Measurements from ENCODE around the gene CNTN4.

The CNTN4 gene

DNA sequence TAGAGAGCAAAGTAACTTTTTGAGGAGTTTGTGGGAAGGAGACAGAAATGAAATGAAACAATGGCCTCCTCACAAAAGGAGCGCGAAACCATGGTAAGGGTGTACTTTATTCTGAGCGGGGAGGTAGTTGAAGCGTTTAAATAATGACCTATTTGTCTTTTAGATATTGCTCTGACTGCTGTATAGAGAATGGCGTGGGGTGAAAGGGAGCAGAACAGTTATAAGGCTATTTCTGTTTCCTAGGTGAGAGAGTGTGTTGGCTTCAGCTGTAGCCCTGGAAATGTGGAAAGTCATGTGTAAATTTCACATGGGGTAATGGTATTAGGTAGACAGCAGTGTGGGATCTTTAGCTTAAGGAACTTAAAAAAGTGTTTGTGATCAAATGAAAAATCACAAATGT is 54.9 kb downstream of the CNTN4 start:
- no peak for DNase-seq

DNA sequence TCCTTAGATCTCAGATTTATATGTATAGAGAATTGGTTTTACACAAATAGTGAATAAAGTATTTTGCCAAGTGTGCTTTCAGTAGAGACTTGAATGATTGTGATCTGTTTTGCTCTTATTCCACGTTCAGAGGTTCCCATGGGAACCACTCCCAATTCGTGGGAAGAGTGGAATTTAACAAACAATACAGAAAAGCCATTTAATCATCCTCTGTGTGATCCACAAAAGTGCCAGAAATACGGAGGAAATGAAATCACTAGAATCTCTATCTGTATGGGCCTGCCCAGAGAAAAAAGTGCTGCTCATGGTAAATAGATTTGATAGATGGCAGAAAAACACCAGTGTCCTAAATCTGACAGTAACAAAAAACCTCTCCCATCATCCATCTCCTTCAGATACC is 56.0 kb downstream of the CNTN4 start:
- DNase-seq, result no peak

DNA sequence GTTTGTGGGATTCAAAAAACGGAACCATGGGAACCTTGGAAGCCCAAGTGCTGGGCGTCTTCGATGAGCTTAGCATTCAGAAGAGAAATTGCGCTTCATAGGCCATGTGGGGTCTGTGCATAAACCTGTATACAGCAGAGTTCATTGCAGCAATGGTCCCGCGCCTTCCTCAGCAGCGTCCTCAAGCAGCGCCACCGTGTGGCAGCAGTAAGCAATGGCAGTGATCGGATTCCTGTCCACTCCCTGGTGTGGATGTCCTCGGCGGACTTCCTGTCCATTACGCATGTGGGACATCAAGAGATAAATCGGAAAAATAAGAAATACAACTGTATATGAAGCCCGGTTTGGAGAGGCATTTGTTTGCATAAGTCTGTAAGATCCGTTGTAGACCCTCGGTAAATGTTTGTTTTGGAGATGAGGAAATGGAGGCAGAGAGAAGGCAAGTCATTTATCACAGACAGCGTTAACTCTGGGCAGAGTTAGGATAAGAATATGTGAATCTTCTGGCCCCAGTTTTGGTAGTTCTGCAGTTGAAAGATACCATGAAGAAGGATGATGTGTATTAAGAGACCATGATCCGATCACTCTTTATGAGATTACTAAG is 57.7 kb downstream of the CNTN4 start:
- DNase-seq, result no peak

DNA sequence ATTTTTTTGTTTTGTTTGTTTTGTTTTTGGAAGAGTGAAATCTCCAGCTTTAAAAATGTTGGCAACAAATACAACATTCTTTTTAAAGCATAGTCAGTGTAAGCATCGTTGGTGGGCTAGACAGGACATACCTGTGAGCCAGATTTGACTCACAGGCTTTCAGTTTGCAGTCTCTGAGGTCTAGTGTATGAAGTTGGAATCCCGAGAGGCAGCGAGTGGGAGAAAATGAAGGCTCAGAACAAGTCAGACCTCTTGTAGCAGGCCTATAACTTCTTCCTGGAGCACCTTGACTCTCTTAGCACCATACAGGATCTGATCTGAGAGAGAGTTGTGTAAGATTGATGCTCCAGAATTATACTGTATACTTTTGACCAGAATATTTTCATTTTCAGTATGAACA is 60.2 kb downstream of the CNTN4 start:
- DNase-seq, result no peak

DNA sequence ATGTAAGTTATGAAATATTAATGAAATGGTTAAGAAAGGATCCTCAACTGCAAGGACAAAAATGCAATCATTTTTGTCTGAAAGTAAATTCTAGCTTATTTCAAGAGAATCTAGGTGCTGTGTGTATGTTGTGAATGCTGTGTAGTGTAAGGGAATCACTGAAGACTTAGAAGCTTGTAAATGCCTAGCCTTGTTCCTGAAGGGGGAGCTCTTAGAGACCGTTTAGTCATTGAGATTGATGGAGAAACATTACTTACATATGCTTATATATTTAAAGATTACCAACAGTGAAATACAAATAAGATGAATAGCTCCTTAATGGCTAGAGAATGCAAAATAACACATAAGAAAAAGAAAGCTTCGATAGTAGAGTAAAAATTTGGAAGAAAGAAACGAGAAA is 67.9 kb downstream of the CNTN4 start:
- no peak for DNase-seq

DNA sequence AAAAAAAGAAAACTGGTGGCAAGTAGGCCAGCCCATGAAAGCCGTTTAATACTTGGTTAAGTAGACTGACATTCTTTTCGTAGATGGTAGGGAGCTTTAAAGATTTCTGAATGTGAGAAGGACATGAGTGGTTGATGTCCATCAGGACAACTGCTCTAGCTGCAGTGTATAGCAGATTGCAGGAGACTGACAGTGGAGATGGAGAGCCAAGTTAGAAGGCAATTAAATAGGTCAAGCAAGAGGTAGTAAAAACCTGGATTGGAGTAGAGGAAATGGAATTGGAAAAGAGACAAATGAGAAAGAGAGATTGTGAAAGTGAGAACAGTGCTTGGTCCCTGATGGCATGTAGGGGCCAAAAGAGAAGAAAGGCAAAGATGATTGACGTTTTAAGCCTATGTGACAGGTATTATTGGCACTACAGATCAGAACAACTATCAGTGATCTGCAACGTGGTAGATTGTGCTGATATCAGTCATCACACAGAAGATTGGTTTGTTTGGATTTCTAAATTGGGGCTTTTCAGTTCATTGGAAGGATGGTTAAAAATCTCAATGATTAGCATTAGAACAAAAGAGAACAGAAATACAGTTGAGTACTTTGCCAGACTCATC is 74.0 kb downstream of the CNTN4 start:
- DNase-seq, result no peak

DNA sequence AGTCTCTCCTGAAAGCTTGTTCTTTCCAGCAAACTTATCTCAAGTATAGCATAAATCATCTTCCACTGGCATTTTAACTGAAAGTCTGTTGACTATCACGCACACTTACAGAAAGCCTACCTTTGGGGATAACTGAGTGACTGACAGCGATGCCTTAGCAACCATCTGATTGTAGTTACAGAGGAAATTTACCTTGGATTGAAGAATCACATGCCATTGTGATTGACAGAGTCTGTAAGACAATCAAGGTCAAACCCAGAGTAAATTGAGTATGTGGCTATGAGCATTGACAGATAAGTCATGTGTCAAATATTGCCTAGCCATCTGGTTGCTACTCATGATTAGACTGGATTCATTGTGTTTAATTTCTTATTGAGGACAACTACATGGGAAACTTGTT is 82.0 kb downstream of the CNTN4 start:
- no peak for DNase-seq

DNA sequence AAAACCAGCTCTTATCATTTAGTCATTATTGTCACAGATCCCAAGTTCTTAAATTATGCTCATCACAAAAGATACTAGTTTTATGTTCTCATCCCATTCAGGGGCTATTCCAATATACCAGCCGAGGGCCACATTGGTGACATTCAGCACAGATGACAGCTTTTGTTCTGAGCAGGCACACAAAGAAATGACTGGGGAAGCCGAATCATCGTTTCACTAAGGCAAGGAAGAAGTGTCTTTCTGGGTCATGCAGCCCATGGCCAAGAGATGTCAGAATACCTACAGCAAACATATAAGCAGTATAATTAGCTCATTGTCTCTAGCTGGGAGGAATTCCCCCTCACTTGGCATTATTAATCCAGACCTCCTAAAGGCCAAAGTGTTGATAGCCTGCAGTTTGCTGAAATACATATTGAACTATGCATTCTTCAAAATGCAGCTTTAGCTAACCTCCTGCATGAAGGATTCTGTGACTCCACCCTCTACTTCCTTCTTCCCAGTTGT is 100.2 kb downstream of the CNTN4 start:
- no peak for DNase-seq

DNA sequence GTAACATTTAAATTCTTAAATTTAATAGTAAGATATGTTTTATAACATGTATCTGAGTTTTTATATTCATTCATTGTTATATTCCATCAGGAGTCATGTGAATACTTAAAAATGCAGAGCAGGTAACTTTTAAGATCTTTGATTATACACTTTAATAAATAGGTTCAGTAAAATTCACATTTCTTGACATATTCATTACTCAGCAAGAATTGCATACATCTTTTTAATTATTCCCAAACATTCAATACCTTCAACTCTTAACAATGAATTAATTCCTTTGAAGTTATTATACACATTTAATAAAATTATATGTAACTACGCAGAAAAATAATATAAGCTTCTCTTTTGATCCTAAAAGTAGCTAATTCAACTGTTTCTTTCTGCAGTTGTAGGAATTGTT is 105.4 kb downstream of the CNTN4 start:
- DNase-seq, result no peak

DNA sequence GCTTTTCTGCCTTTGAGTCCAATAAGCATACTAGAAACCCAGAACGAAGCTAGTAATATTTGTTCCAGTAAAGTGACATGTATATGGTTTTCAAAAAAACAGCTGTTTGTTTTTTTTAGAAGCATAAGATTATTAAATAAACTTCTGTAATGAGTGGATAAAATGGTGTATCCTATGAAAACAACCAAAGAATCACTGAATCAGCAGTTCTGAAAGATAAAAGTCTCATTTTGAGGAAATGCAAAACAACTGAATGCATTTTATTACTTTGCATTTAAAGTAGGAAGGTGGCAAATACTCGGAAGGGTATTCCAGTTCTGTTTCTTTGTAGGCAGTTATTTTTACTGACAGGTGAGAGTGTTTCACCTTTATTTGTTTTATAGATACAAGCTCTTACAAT is 107.0 kb downstream of the CNTN4 start:
- DNase-seq, result no peak

DNA sequence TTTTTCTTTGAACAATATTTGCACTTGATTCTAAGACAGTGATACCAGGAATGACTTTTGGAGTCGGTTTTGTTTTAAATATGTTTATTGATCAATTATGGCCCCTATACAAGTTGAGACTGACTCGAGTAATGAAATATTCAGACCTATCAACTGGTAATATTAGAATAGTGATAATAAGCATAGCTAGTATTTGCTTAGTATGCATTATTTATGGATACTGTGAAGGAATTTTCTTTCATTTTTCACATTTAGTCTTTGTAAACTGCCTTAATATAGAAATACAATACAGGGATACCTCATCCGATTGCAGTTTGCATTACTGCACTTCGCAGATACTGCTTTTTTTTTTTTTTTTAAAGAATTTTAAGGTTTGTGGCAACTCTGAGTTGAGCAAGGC is 107.9 kb downstream of the CNTN4 start:
- DNase-seq, result no peak

DNA sequence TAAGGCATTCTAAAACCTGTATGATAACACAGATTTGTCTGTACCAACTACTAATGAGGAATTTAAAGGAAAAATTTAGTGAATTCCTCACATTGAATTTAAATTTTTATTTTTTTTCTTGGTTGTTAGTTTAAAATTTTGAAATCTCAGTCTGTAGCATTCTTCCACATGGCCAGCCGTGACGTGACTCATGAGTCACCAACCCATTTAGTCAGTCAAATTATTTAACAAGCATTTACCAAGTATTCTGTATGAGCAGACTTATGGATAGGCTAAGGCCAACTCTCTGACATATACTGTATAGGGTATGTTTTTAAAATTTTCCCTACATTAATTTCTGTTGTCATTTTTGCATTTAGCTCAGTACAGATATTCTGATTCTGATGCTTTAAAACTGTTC is 112.9 kb downstream of the CNTN4 start:
- DNase-seq, result no peak

DNA sequence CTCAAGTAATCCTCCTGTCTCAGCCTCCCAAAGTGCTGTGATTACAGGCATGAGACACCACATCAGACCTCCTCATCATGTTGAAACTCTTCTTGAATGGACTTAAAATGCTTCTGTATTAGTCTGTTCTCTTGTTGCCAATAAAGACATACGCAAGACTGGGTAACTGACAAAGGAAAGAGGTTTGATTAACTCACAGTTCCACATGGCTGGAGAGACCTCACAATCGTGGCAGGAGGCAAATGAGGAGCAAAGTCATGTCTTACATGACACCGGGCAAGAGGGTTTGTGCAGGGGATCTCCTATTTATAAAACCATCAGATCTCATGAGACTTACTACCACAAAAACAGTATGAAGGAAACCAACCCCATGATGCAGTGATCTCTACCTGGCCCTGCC is 113.5 kb downstream of the CNTN4 start:
- DNase-seq, result no peak

DNA sequence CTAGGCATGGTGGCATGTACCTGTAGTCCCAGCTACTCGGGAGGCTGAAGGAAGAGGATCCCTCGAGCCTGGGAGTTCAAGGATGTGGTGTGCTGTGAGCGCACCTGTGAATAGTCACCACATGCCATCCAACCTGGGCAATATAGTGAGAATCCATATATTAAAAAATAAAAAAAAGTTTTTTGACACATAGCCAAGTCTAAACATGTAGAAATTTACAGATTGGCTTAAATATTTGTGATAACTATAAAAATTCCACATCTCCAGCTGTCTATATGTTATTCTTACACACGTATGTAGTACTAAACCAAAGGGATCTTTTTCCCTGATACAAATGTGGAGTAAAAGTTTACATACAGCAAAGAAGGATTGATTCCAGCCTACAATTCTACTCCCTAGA is 119.7 kb downstream of the CNTN4 start:
- DNase-seq, result no peak

DNA sequence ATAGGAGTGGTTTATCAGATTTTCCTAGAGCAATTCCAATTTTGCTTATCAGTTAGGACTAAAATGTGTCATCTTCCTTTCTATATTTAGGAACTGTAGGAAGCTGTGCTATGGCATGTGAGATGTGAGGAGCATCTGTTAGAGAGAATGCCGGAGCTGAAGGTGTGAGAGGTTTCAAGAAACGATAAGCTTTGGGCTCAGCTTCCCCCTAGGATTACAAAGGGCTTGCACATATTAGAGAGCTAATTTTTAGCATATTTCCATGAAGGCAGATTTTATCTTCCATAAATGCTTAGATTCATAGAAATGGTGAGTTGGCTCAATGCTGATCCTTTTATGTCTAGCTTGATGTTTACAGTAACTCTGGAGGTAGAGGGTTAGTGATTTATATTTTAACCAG is 120.2 kb downstream of the CNTN4 start:
- DNase-seq, result no peak

DNA sequence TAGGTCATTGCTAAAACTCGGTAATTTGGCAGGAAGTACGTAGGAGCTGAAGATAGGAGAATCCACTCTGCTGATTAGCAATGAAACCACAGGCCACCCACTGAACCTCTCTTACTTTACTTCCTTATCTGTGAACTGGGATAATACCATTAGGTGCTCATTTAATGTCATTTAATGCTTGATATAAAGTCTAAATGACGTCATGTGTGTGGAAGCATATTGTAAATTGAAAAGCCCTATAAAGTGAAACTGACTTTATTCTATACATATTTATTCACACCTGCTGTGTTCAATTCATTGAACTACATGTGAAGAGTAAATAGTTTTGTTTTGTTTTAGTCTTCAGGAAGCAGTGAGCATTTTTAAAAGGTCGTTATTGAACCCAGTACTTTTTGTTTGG is 137.5 kb downstream of the CNTN4 start:
- no peak for DNase-seq

DNA sequence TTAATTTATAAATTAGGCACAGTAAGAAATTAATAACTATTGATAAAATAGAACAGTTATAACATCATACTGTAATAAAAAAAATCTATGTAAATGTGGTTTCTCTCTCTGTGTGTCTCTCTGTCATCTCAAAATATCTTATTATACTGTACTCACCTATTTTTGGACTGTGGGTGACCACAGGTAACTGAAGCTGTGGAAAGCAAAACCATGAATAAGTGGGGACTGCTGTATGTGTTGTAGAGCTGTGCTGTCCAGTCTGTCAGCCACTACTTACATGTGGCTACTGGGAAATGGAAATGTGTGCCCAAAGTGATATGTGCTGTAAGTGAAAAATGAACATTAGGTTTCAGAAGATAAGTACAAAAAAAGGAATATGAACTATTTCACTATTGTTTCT is 145.5 kb downstream of the CNTN4 start:
- no peak for DNase-seq

DNA sequence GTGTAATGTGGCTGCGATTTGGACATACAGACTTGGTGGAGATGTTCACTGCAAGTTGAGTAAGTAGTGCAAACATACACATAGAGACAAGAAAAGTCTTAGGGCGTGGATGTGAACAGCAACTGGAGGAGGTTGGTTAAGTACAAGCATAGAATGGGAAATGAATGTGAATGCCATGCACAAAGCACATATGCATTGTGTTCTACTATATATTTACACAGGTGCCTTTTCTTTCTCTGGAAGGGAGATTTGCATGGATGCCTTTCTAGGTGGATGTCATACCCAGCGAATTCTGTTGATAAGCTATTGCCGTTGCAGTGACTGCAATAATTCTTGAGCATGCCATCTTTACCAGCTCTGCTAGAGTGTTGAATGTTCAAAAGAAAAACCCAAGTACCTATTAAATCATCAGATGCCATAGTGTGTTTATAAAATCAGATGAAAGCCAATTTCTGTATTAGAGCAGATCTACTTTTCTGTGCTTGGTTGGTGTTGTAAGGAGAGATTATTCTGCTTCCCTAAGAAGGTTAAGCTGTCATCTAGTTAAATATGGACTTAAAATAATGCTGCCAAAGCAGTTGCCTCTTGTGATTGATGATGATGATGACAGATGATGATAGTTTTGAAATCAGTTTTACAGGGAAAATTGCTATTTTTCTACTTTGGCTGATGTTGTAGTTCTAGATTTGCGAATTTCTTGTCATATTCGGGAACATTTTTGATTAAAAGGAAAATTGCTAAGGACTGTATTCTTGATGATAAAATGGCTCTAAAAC is 148.4 kb downstream of the CNTN4 start:
- DNase-seq, result no peak

DNA sequence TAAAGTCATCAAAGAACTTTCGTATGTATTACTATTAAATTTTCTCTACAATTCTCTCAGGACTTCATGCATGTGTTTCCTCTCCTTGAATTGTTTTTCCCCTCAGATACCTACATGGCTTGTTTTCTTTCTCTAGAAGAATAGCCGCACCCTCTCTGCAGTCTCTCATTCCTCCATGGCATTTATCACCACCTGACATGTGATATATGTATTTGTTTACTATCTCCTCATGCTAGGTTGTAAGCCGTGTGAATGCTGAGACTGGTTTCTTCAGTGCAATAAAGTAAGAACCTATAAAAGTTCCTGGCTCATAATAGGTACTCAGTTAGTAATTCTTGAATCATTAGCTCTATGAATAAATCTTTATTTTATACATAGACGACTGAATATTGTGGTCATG is 149.2 kb downstream of the CNTN4 start:
- DNase-seq, result no peak

DNA sequence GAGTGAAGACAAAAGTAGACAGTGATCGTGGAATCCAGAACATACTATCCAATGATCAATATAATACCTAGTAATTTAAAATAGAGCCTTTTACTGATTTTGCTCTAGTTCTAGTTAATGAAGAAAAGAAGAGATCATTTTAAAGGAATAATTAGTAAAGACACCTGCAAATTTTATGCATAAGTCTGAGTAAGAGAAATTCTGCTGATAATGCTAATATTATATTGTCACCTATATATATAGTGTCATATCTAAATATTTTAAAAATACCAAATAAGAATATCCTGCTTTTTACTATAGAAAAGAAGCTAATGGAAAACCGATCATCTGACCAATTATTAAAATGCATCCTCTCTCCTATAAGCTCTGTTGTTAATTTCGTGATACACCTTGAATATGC is 152.1 kb downstream of the CNTN4 start:
- DNase-seq, result no peak

DNA sequence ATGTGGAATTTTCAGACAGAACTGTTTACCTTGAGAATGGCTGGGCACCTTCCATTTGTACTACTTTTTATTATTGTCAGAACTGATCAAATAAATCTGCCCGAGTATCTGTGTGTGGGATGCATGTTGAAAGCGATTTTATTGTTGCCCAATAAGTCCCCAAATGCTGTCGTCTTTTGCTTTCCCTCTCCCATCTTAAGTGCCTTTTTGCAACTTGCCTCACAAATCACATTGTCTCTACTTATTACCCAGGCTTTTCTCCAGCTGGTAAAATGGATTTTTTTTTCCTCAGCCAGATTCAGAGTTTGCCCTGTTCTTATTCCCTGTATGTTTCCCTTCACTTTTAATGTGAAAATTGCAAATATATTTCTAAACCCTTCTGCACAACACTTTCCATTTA is 163.1 kb downstream of the CNTN4 start:
- DNase-seq, result no peak

DNA sequence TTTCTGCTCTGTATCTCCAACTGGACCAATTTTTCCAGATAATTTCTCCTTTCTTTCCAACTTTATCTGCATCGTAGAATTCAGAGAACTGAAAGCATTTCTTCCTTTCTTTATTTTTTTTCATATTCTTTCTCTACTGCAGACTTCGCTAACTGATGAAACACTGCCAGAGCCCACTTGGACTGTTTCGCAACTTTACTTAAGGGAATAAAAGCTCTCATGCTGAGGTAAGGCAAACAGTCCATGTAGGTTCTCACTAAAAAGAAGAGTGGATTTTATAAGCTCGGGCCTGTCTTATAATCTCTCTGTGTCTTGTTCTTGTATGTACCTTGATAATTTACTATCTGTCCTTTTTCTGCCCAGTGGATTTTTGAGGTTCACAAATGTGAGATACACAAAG is 163.5 kb downstream of the CNTN4 start:
- DNase-seq, result no peak

DNA sequence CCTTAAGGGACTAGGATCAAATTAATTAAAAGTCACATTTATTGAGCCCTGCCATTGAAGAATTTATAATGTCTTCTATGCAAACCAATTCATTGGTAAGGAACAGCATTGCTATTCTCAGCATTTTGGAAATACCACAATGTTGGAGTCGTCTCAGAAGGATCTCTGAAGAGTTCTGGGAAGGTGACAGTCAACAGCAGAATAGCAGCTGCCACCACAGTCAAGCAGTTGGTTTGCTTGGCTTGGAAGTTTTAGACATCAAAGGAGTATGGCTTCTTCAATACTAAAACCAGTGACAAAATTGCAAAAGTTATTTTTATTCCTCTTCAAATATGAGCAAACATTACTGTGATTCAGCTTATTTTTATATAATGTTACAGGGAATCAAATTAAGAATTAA is 167.9 kb downstream of the CNTN4 start:
- no peak for DNase-seq

DNA sequence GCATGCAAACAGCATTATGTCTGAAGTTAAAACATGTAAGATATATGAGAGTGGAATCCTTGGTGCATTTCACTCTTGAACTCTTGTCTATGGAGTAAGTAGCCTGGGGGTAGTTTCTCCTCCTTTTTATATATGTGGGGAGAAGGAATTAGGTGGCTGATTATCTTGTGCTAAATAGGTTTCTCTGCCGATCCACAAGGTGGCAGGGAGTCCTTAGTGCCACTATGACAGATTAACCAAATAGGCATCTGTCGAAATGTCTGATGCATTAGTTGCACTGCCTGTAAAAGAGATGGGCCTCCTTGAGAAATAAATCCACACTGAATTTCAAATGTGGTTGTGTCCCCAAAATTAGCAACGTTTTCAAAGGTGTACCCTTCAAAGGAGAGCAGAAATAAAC is 170.1 kb downstream of the CNTN4 start:
- DNase-seq, result no peak

DNA sequence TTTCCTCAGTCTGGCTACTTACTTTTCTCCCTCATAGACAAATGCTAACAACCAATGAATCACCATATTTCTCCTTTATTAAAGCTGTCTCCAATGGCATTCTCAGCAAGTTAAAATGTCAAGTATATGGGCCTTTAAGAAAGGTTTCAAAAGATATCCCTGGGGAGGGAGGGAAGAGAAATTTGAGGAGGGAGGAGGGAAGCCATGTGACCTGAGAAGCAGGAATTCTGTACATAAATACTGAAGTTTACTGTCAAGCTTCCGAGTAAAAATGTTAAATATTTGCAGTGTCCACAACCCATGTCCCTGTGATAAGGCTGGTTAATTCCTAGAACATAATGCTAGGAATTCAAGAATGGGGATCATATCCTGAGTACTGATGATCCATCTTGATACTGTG is 175.9 kb downstream of the CNTN4 start:
- DNase-seq, result no peak

All from GDM1 (cell line).